Stimulated activated CD8-positive, alpha-beta memory T cell treated with anti-CD3 and anti-CD28 coated beads, Interleukin-12 subunit alpha, Interleukin-12 subunit beta, amount 100 ng/mL, for 24 hours (primary cell): ENCODE measurements around the gene PRDM16.

ENCODE experiments used
- DNase-seq: peaks from one replicate; pipeline ENCODE4 v3.0.0-alpha.2; 2020; ENCODE audit errors: extremely low read depth

Gene PRDM16

GRCh38 chr1:3053986-3054385 is 15.0 kb upstream of the PRDM16 start:
- no peak for DNase-seq

- DNase-seq = no peak
Measured at GRCh38 chr1:3054474-3054873, 14.5 kb upstream of the PRDM16 start.

- no peak for DNase-seq
Measured at GRCh38 chr1:3055051-3055450, 14.0 kb upstream of the PRDM16 start.

GRCh38 chr1:3056641-3057040 is 12.4 kb upstream of the PRDM16 start:
- DNase-seq = no peak

GRCh38 chr1:3058263-3059030 is 10.6 kb upstream of the PRDM16 start:
- DNase-seq = no peak

- no peak for DNase-seq
Measured at GRCh38 chr1:3060127-3060526, 8.9 kb upstream of the PRDM16 start.

- no peak for DNase-seq
Measured at GRCh38 chr1:3060601-3061551, 8.1 kb upstream of the PRDM16 start.

GRCh38 chr1:3061566-3061965 is 7.4 kb upstream of the PRDM16 start:
- DNase-seq = no peak

- DNase-seq = no peak
Measured at GRCh38 chr1:3061981-3062615, 6.9 kb upstream of the PRDM16 start.

GRCh38 chr1:3062616-3063378 is 6.2 kb upstream of the PRDM16 start:
- no peak for DNase-seq

- DNase-seq = no peak
Measured at GRCh38 chr1:3063379-3064295, 5.4 kb upstream of the PRDM16 start.

GRCh38 chr1:3064296-3064850 is 4.6 kb upstream of the PRDM16 start:
- DNase-seq = no peak

GRCh38 chr1:3064901-3065300 is 4.1 kb upstream of the PRDM16 start:
- DNase-seq = no peak

GRCh38 chr1:3065396-3065795 is 3.6 kb upstream of the PRDM16 start:
- DNase-seq = no peak

- DNase-seq = no peak
Measured at GRCh38 chr1:3065797-3066196, 3.2 kb upstream of the PRDM16 start.

- DNase-seq = no peak
Measured at GRCh38 chr1:3066250-3066711, 2.7 kb upstream of the PRDM16 start.

GRCh38 chr1:3066826-3067225 is 2.2 kb upstream of the PRDM16 start:
- no peak for DNase-seq

- no peak for DNase-seq
Measured at GRCh38 chr1:3067301-3067670, 1.7 kb upstream of the PRDM16 start.

GRCh38 chr1:3067671-3068563 is 1.1 kb upstream of the PRDM16 start:
- no peak for DNase-seq
